H1 (cell line): ENCODE results near the gene DNAJA3. TPM values are rescaled to one million over a fixed set of nuclear protein-coding genes. Genes with fewer than 3 reads are reported as not detected.

Source experiments
- CTCF ChIA-PET: fragments of 300-600 bp; sonication (Branson Sonifier 250); formaldehyde crosslinking; loops from one replicate; lab custom pipeline; 2021; ENCODE audit not compliant: partially characterized antibody; lab: Charles Lee
- POLR2A ChIA-PET: fragments of 300-600 bp; sonication (Branson Sonifier 250); formaldehyde crosslinking; loops from one replicate; lab custom pipeline; 2021; ENCODE audit warnings: inconsistent platforms; ENCODE audit not compliant: partially characterized antibody; lab: Charles Lee
- DNase-seq, 2 experiments: peaks; one replicate each; pipeline versions ENCODE4 v3.0.0 to v3.0.0-alpha.2; 2010 to 2022; ENCODE audit warnings: low spot score in 2 of 2, low read depth in 1 of 2, mixed read lengths in 1 of 2
- FAIRE-seq: peaks from 2 replicates; lab custom pipeline; 2011; peaks lifted over from hg19 to GRCh38; lab: Jason Lieb, UNC
- H2AFZ ChIP-seq: 2 replicates; pipeline ENCODE4 v1.8.1; 2012; ENCODE audit warnings: low read length, inconsistent platforms
- H2AK5ac ChIP-seq: 2 replicates; pipeline ENCODE4 v1.6.1; 2013; ENCODE audit warnings: low read depth, low read length
- H2BK120ac ChIP-seq: replicated peaks from 2 replicates; pipeline ENCODE3; 2013; ENCODE audit warnings: low read depth, low read length, inconsistent platforms
- H2BK12ac ChIP-seq: 2 replicates; pipeline ENCODE4 v1.6.1; 2013; ENCODE audit warnings: low read depth, low read length
- H2BK15ac ChIP-seq: 2 replicates; pipeline ENCODE4 v1.6.1; 2013; ENCODE audit warnings: low read length
- H2BK20ac ChIP-seq: 2 replicates; pipeline ENCODE4 v1.6.1; 2013; ENCODE audit warnings: low read length
- H2BK5ac ChIP-seq: 2 replicates; pipeline ENCODE4 v1.6.1; 2013; ENCODE audit warnings: low read depth, low read length
- H3K14ac ChIP-seq: 2 replicates; pipeline ENCODE4 v1.6.1; 2013; ENCODE audit warnings: inconsistent platforms; ENCODE audit not compliant: insufficient read length
- H3K18ac ChIP-seq: 2 replicates; pipeline ENCODE4 v1.6.1; 2013; ENCODE audit warnings: low read length; ENCODE audit errors: extremely low read depth
- H3K23ac ChIP-seq: 2 replicates; pipeline ENCODE4 v1.6.1; 2013; ENCODE audit warnings: inconsistent platforms; ENCODE audit not compliant: insufficient read length
- H3K23me2 ChIP-seq: 2 replicates; pipeline ENCODE4 v1.6.1; 2013; ENCODE audit warnings: low read depth, low read length
- H3K27ac ChIP-seq: 2 replicates; pipeline ENCODE4 v1.6.1; 2011; ENCODE audit warnings: low read depth, low read length, inconsistent platforms
- H3K27me3 ChIP-seq, 4 experiments: replicated peaks in 1 of 4; 1 replicate in 1 of 4; 2 replicates in 3 of 4; pipeline versions ENCODE4 v1.6.1 to v1.8.1; 2011 to 2013; ENCODE audit warnings: low read length in 3 of 4, mild to moderate bottlenecking in 3 of 4, inconsistent platforms in 2 of 4, mixed read lengths in 2 of 4, moderate library complexity in 1 of 4; ENCODE audit not compliant: control insufficient read depth in 3 of 4, insufficient read depth in 3 of 4; ENCODE audit errors: extremely low read depth in 1 of 4
- H3K36me3 ChIP-seq, 4 experiments: 2 replicates each; pipeline versions ENCODE4 v1.6.1 to v1.8.1; 2011 to 2013; ENCODE audit warnings: mild to moderate bottlenecking in 4 of 4, low read length in 3 of 4, moderate library complexity in 2 of 4, control low read depth in 1 of 4, inconsistent platforms in 1 of 4; ENCODE audit not compliant: insufficient read depth in 4 of 4, control insufficient read depth in 2 of 4
- H3K4ac ChIP-seq: replicated peaks from 2 replicates; pipeline ENCODE3; 2013; ENCODE audit warnings: low read length, low read depth, mixed read lengths, inconsistent platforms; ENCODE audit not compliant: insufficient read length
- H3K4me1 ChIP-seq, 4 experiments: replicated peaks in 1 of 4; 1 replicate in 1 of 4; 2 replicates in 3 of 4; pipeline versions ENCODE4 v1.6.1 to v1.8.1; 2011 to 2013; ENCODE audit warnings: low read length in 3 of 4, inconsistent platforms in 2 of 4, mixed read lengths in 1 of 4; ENCODE audit not compliant: insufficient read depth in 4 of 4, control insufficient read depth in 3 of 4
- H3K4me2 ChIP-seq, 2 experiments: 2 replicates each; pipeline versions ENCODE4 v1.6.1 to v1.8.1; 2011 to 2013; ENCODE audit warnings: low read depth in 2 of 2, low read length in 2 of 2, control low read depth in 1 of 2, inconsistent platforms in 1 of 2, mild to moderate bottlenecking in 1 of 2; ENCODE audit not compliant: insufficient read depth in 1 of 2
- H3K4me3 ChIP-seq, 4 experiments: fragments of 200-600, 300-600 bp in 1 of 4; sonication (generic), shearing (Covaris generic), sonication (Bioruptor Twin) in 1 of 4; 2 replicates each; pipeline versions ENCODE4 v1.5.1 to v1.8.1; 2011 to 2016; ENCODE audit warnings: low read length in 4 of 4, low read depth in 3 of 4, control low read depth in 2 of 4, inconsistent platforms in 2 of 4, mild to moderate bottlenecking in 2 of 4, mixed read lengths in 1 of 4, moderate library complexity in 1 of 4; ENCODE audit not compliant: insufficient read depth in 2 of 4; ENCODE audit errors: extremely low read depth in 1 of 4
- H3K56ac ChIP-seq: replicated peaks from 2 replicates; pipeline ENCODE3; 2013; ENCODE audit warnings: low read depth, mild to moderate bottlenecking, mixed read lengths, low read length, inconsistent platforms; ENCODE audit not compliant: insufficient read length
- H3K79me1 ChIP-seq: 2 replicates; pipeline ENCODE4 v1.6.1; 2013; ENCODE audit warnings: low read depth, low read length, control low read depth
- H3K79me2 ChIP-seq, 2 experiments: 2 replicates each; pipeline versions ENCODE4 v1.6.1 to v1.8.1; 2012 to 2013; ENCODE audit warnings: low read length in 2 of 2, mild to moderate bottlenecking in 2 of 2, inconsistent platforms in 1 of 2; ENCODE audit not compliant: insufficient read depth in 2 of 2, control insufficient read depth in 1 of 2
- H3K9ac ChIP-seq, 4 experiments: replicated peaks in 1 of 4; 1 replicate in 1 of 4; 2 replicates in 3 of 4; pipeline versions ENCODE4 v1.6.1 to v1.8.1; 2011 to 2013; ENCODE audit warnings: low read depth in 3 of 4, low read length in 3 of 4, control low read depth in 2 of 4, mild to moderate bottlenecking in 2 of 4, moderate library complexity in 2 of 4, inconsistent platforms in 1 of 4; ENCODE audit errors: extremely low read depth in 1 of 4
- H3K9me3 ChIP-seq, 2 experiments: 2 replicates each; pipeline versions ENCODE4 v1.6.1 to v1.8.1; 2012 to 2013; ENCODE audit warnings: mild to moderate bottlenecking in 2 of 2, moderate library complexity in 2 of 2, control low read depth in 1 of 2, inconsistent platforms in 1 of 2, low read depth in 1 of 2, low read length in 1 of 2, mixed read lengths in 1 of 2; ENCODE audit not compliant: insufficient read depth in 2 of 2
- H4K20me1 ChIP-seq, 2 experiments: replicated peaks in 1 of 2; 2 replicates each; pipeline versions ENCODE3 to v1.8.1; 2011 to 2013; ENCODE audit warnings: inconsistent platforms in 2 of 2, low read length in 2 of 2, mild to moderate bottlenecking in 1 of 2; ENCODE audit not compliant: insufficient read depth in 2 of 2, control insufficient read depth in 1 of 2
- H4K5ac ChIP-seq: 2 replicates; pipeline ENCODE4 v1.6.1; 2013; ENCODE audit warnings: low read length, low read depth, mixed read lengths, inconsistent platforms; ENCODE audit not compliant: insufficient read length
- H4K8ac ChIP-seq: 2 replicates; pipeline ENCODE4 v1.8.0; 2013; ENCODE audit warnings: mild to moderate bottlenecking, moderate library complexity, low read length, inconsistent platforms; ENCODE audit not compliant: insufficient read depth; ENCODE audit errors: extremely low read depth
- H4K91ac ChIP-seq: replicated peaks from 2 replicates; pipeline ENCODE3; 2013; ENCODE audit warnings: low read length, mixed read lengths, inconsistent platforms; ENCODE audit not compliant: insufficient read length
- CEBPB ChIP-seq: IDR thresholded peaks from 2 replicates; pipeline ENCODE4 v1.6.1; 2012; ENCODE audit warnings: low read depth, low read length
- CHD2 ChIP-seq: IDR thresholded peaks from 2 replicates; pipeline ENCODE4 v1.6.1; 2012; ENCODE audit warnings: low read length, improper control_type of control experiment
- CREB1 ChIP-seq: IDR thresholded peaks from 2 replicates; pipeline ENCODE4 v1.6.1; 2012; ENCODE audit warnings: inconsistent platforms
- CTBP2 ChIP-seq: IDR thresholded peaks from 2 replicates; pipeline ENCODE4 v1.7.0; 2011; ENCODE audit warnings: borderline replicate concordance, mild to moderate bottlenecking, moderate library complexity, mixed read lengths, low read length; ENCODE audit not compliant: insufficient read depth, insufficient read length
- EGR1 ChIP-seq: IDR thresholded peaks from 2 replicates; pipeline ENCODE4 v1.6.1; 2011; ENCODE audit warnings: low read depth, low read length, borderline replicate concordance
- FOSL1 ChIP-seq: IDR thresholded peaks from 2 replicates; pipeline ENCODE4 v1.6.1; 2011; ENCODE audit warnings: mild to moderate bottlenecking, low read depth, low read length, moderate library complexity; ENCODE audit not compliant: insufficient read depth
- GTF2F1 ChIP-seq: IDR thresholded peaks from 2 replicates; pipeline ENCODE4 v1.6.1; 2012; ENCODE audit warnings: low read depth, low read length, improper control_type of control experiment, borderline replicate concordance
- KDM1A ChIP-seq: fragments of 200-600, 300-600 bp; sonication (generic); IDR thresholded peaks from 2 replicates; pipeline ENCODE4 v1.7.1; 2016; ENCODE audit warnings: mild to moderate bottlenecking, low read length, borderline replicate concordance
- RBBP5 ChIP-seq: IDR thresholded peaks from 2 replicates; pipeline ENCODE4 v1.7.1; 2012; ENCODE audit warnings: low read depth, mild to moderate bottlenecking, inconsistent platforms, low read length, moderate library complexity, borderline replicate concordance
- SIRT6 ChIP-seq: IDR thresholded peaks from one replicate; pipeline ENCODE4 v1.7.1; 2012; ENCODE audit warnings: low read length, inconsistent platforms
- SP2 ChIP-seq: IDR thresholded peaks from 2 replicates; pipeline ENCODE4 v1.6.1; 2012; ENCODE audit warnings: mild to moderate bottlenecking, low read length, inconsistent platforms
- TBP ChIP-seq: IDR thresholded peaks from 2 replicates; pipeline ENCODE4 v1.6.1; 2011; ENCODE audit warnings: low read depth, low read length, improper control_type of control experiment
- WGBS, 2 experiments: shearing (Covaris generic) in 1 of 2; methylation state at CpG; one replicate each; pipeline versions ENCODE4 v1.1.6 to v1.1.7; 2013 to 2015; ENCODE audit warnings: low lambda C conversion rate in 2 of 2, mixed read lengths in 2 of 2, inconsistent platforms in 1 of 2, low coverage in 1 of 2, missing lambda C conversion rate in 1 of 2; ENCODE audit not compliant: insufficient replicate concordance in 2 of 2, insufficient coverage in 1 of 2, insufficient read length in 1 of 2; ENCODE audit errors: extremely low coverage in 1 of 2, missing lambda C conversion rate in 1 of 2; 5-methylcytosine and 5-hydroxymethylcytosine counted together
- polyA plus RNA-seq, 7 experiments: library from polyadenylated mRNA; depleted of rRNA in 3 of 7; stranded (reverse) in 5 of 7; unstranded in 2 of 7; fragments of >200 nt in 5 of 7; fragments of 200-250 nt in 2 of 7; gene quantifications; 1 replicate in 5 of 7; 2 replicates in 1 of 7; 4 replicates in 1 of 7; pipeline versions ENCODE4 v1.2.1 to v1.2.3, GENCODE V29; 2011 to 2013; ENCODE audit warnings: missing spikeins in 2 of 7, mixed read lengths in 2 of 7
- total RNA-seq: library from RNA; stranded (reverse); fragmentation: NEBNext Ultra II Directional; extraction: Animal tissue kit (Norgen Biotek cat#: 25700); gene quantifications from 2 replicates; pipeline ENCODE4 v1.2.1, GENCODE V29; 2021
- TF ChIP-seq, protein P1 (sequence below): IDR thresholded peaks from 2 replicates; pipeline ENCODE4 v1.6.1; 2011; ENCODE audit warnings: low read length, improper control_type of control experiment

Gene DNAJA3
- total and polyA plus RNA-seq, 2 of the 8 experiments (the other 6 are each of a cell fraction or from before 2014, with no cell fraction given): 37.3 to 59.1 TPM

- Histone ChIP-seq H2BK12ac (no peak overlapping the region), H3K56ac (no peak overlapping the region), H2AK5ac (no peak overlapping the region), H2AFZ (no peak overlapping the region), H3K14ac (no peak overlapping the region), H3K23me2 (no peaks in the 10 kb centered on the region), H3K36me3 (peaks cover 14 to 64% (median 28%) of the 10 kb centered on the region in 4 experiments), H3K9me3 (no peaks in the 10 kb centered on the region), H3K4me1 (no peaks in the 10 kb centered on the region), H4K20me1 (peaks cover 4 to 13% of the 10 kb centered on the region in 2 experiments), H4K8ac (no peak overlapping the region), H3K27me3 (no peaks in the 10 kb centered on the region), H3K79me1 (no peaks in the 10 kb centered on the region; the same call in 1 of the 2 replicates)
- ChIA-PET CTCF (interaction anchor here (0.9 to 2.4 kb wide), 2 partner anchors 133 to 235 kb away, joined by 3 to 6 read pairs; no protein-coding TSS in a partner anchor), POLR2A (interaction anchor here (7.5 to 21.6 kb wide), 2 partner anchors 8 to 19 kb away, joined by 73 to 257 read pairs; partner anchors contain the start of genes HMOX2 and NMRAL1)
- DNase-seq: no peak
- 96% methylated on average over 5 of the region's 5 CpGs; no CpG with 5 or more reads in 1 of the 2 experiments for WGBS, 2 experiments
- TF ChIP-seq TBP: no peak
- TF ChIP-seq FOSL1: no peak
- TF ChIP-seq CEBPB: no peak
- TF ChIP-seq SIRT6: no peak
- TF ChIP-seq SP2: no peak
- TF ChIP-seq CTBP2: no peak
- TF ChIP-seq, protein P1, sequence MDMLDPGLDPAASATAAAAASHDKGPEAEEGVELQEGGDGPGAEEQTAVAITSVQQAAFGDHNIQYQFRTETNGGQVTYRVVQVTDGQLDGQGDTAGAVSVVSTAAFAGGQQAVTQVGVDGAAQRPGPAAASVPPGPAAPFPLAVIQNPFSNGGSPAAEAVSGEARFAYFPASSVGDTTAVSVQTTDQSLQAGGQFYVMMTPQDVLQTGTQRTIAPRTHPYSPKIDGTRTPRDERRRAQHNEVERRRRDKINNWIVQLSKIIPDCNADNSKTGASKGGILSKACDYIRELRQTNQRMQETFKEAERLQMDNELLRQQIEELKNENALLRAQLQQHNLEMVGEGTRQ: no peak
- no peak for TF ChIP-seq KDM1A
- TF ChIP-seq CHD2: no peak
- TF ChIP-seq CREB1: no peak
- TF ChIP-seq EGR1: no peak
- TF ChIP-seq GTF2F1: no peak
- TF ChIP-seq RBBP5: no peak
- TF ChIP-seq, all 59 proteins: peak for 0
- H3K9ac ChIP-seq: no peak overlapping the region
- H3K27ac ChIP-seq: no peak overlapping the region
- no peak overlapping the region for H2BK20ac ChIP-seq
- H3K79me2 ChIP-seq: no peaks in the 10 kb centered on the region
- FAIRE-seq: no peak
- H3K4me3 ChIP-seq: no peak overlapping the region
- no peak overlapping the region for H2BK15ac ChIP-seq
- H3K18ac ChIP-seq: no peak overlapping the region
- H3K4ac ChIP-seq: no peak overlapping the region
- H4K5ac ChIP-seq: no peak overlapping the region
- H3K23ac ChIP-seq: no peak overlapping the region
- H3K4me2 ChIP-seq: no peak overlapping the region
- H2BK5ac ChIP-seq: no peak overlapping the region
- no peak overlapping the region for H2BK120ac ChIP-seq
- no peak overlapping the region for H4K91ac ChIP-seq
Measured at GRCh38 chr16:4452674-4453073, 27.0 kb downstream of the DNAJA3 start.
